Dedifferentiated amniotic fluid mesenchymal stem cell (primary cell): ENCODE measurements around the gene ZFAND3.

ENCODE experiments used
- DNase-seq: peaks from one replicate; pipeline ENCODE4 v3.0.0-alpha.2; 2016; ENCODE audit errors: extremely low spot score

The ZFAND3 gene

GRCh38 chr6:37894585-37894984, 75.1 kb downstream of the ZFAND3 start:
- no peak for DNase-seq

GRCh38 chr6:37897321-37897720, 77.8 kb downstream of the ZFAND3 start:
- no peak for DNase-seq

- no peak for DNase-seq
Observed at GRCh38 chr6:37897818-37898515, 78.4 kb downstream of the ZFAND3 start.

GRCh38 chr6:37903351-37904340, 84.1 kb downstream of the ZFAND3 start:
- no peak for DNase-seq

- no peak for DNase-seq
Observed at GRCh38 chr6:37904590-37904989, 85.1 kb downstream of the ZFAND3 start.

- DNase-seq = peak; percentile 28
Observed at GRCh38 chr6:37906121-37906520, 86.6 kb downstream of the ZFAND3 start.

GRCh38 chr6:37910998-37911397, 91.5 kb downstream of the ZFAND3 start:
- no peak for DNase-seq

- no peak for DNase-seq
Observed at GRCh38 chr6:37913210-37913609, 93.7 kb downstream of the ZFAND3 start.

- no peak for DNase-seq
Observed at GRCh38 chr6:37915463-37915862, 95.9 kb downstream of the ZFAND3 start.

- DNase-seq = no peak
Observed at GRCh38 chr6:37916149-37916548, 96.6 kb downstream of the ZFAND3 start.

GRCh38 chr6:37916675-37917074, 97.1 kb downstream of the ZFAND3 start:
- no peak for DNase-seq

GRCh38 chr6:37917566-37917965, 98.0 kb downstream of the ZFAND3 start:
- no peak for DNase-seq

GRCh38 chr6:37919417-37920157, 100.1 kb downstream of the ZFAND3 start:
- DNase-seq = peak; percentile 45

GRCh38 chr6:37920667-37921066, 101.1 kb downstream of the ZFAND3 start:
- no peak for DNase-seq

- DNase-seq = no peak
Observed at GRCh38 chr6:37922563-37922962, 103.0 kb downstream of the ZFAND3 start.

GRCh38 chr6:37923514-37923913, 104.0 kb downstream of the ZFAND3 start:
- no peak for DNase-seq

- no peak for DNase-seq
Observed at GRCh38 chr6:37926661-37927060, 107.1 kb downstream of the ZFAND3 start.

- DNase-seq = no peak
Observed at GRCh38 chr6:37928217-37928616, 108.7 kb downstream of the ZFAND3 start.

GRCh38 chr6:37930288-37930971, 110.9 kb downstream of the ZFAND3 start:
- DNase-seq = no peak

GRCh38 chr6:37931066-37931465, 111.5 kb downstream of the ZFAND3 start:
- DNase-seq = no peak

GRCh38 chr6:37934276-37934675, 114.7 kb downstream of the ZFAND3 start:
- no peak for DNase-seq

- no peak for DNase-seq
Observed at GRCh38 chr6:37936150-37936549, 116.6 kb downstream of the ZFAND3 start.
